Measurements from ENCODE around the gene CDK1. TPM values are rescaled to one million over a fixed set of nuclear protein-coding genes. Genes with fewer than 3 reads are reported as not detected.
A peak's percentile ranks its signal among the peaks of the same experiment; 100 is the strongest.

The CDK1 gene
- total RNA-seq, 1 experiment from 2014 or later: 78.9 TPM

DNA sequence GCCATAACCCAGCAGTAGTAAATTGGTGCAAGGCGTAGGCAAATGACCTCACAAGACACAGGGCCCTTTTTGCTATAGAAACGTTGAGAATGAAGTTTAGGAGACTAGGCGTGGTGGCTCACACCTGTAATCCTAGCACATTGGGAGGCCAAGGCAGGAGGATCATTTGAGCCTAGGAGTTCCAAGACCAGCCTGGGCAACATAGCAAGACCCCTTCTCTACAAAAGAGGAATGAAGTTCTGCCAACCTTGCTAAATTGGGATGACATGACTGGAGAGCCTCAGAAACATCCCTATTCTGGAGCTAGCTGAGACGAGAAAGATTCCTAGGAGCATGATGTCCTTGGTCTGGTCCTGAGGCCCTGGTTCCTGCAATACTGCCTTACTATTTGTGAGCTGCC, 20.6 kb downstream of the CDK1 start:
- H2BK20ac ChIP-seq (ENCODE audit: low read depth, low read length, poor library complexity, severe bottlenecking): no peak overlapping the region
- no peak overlapping the region for H3K14ac ChIP-seq (ENCODE audit: insufficient read depth, low read length)
- Mint-ChIP-seq H3K4me3 (no peak overlapping the region), H3K9me3 (no peaks in the 10 kb centered on the region), H3K27ac (peak overlapping the region in 1 of 3 experiments; percentile 64; a peak in 1 of 7 replicates), H3K27me3 (ENCODE audit: low read depth) (no peaks in the 10 kb centered on the region), H3K36me3 (ENCODE audit: insufficient read depth in 1 of 3, low read depth in 3 of 3) (peaks cover 20 to 32% (median 24%) of the 10 kb centered on the region in 3 experiments), H3K4me1 (peaks cover 2 to 15% of the 10 kb centered on the region in 2 experiments)
- no peak overlapping the region for H3K18ac ChIP-seq (ENCODE audit: insufficient read length, low read depth, low read length)
- H3K4me2 ChIP-seq (ENCODE audit: insufficient read depth, insufficient read length, low read length): no peak overlapping the region
- H3K79me1 ChIP-seq (ENCODE audit: insufficient read depth, low read depth, low read length, poor library complexity, severe bottlenecking): no peaks in the 10 kb centered on the region
- DNase-seq: no peak
- no peaks in the 10 kb centered on the region for H3K23me2 ChIP-seq (ENCODE audit: insufficient read length, low read depth, low read length, poor library complexity, severe bottlenecking)
- WGBS (ENCODE audit: extremely low coverage, insufficient read length, low lambda C conversion rate): no CpG with 5 or more reads among the region's 4 CpGs
- H3T11ph ChIP-seq (ENCODE audit: low read length): no peak overlapping the region
- no peak overlapping the region for H3K9ac ChIP-seq (ENCODE audit: extremely low read depth, insufficient read length, low read length)
- H3K27ac ChIP-seq (ENCODE audit: insufficient read length, low read depth, low read length): no peak overlapping the region
- no peaks in the 10 kb centered on the region for H3K27me3 ChIP-seq (ENCODE audit: insufficient read depth, low read length)
- no peak overlapping the region for H4K8ac ChIP-seq (replicated peaks; ENCODE audit: insufficient read length, low read depth, low read length)
- H4K20me1 ChIP-seq (ENCODE audit: control insufficient read depth, insufficient read depth, insufficient read length): no peaks in the 10 kb centered on the region
- TF ChIP-seq CTCF (conservative IDR thresholded peaks at IDR 0.05): no peak
- no peaks in the 10 kb centered on the region for H3K79me2 ChIP-seq (ENCODE audit: insufficient read depth, low read length)
- no peak overlapping the region for H2AFZ ChIP-seq (ENCODE audit: low read length)
- no peak overlapping the region for H2BK15ac ChIP-seq (ENCODE audit: low read depth, low read length)
- no peak overlapping the region for H4K5ac ChIP-seq (ENCODE audit: insufficient read length, low read depth, low read length)
- H2BK120ac ChIP-seq (ENCODE audit: low read depth, low read length, poor library complexity, severe bottlenecking): no peak overlapping the region
- H4K91ac ChIP-seq (ENCODE audit: insufficient read length, low read depth, low read length): no peak overlapping the region
- H2BK12ac ChIP-seq (ENCODE audit: insufficient read length, low read depth, low read length): no peak overlapping the region
- H3K23ac ChIP-seq (ENCODE audit: insufficient read length, low read depth, low read length): no peak overlapping the region
- H3K4ac ChIP-seq (ENCODE audit: low read depth, low read length): no peak overlapping the region
- H2AK5ac ChIP-seq (ENCODE audit: insufficient read length, low read length): no peak overlapping the region
- H2BK5ac ChIP-seq (ENCODE audit: insufficient read length, low read length): no peak overlapping the region
- H3K56ac ChIP-seq (ENCODE audit: insufficient read length, low read depth, low read length): no peak overlapping the region
- no peaks in the 10 kb centered on the region for H3K9me3 ChIP-seq (ENCODE audit: control insufficient read depth, low read depth, low read length)
- H3K4me1 ChIP-seq (ENCODE audit: insufficient read depth, low read length): no peaks in the 10 kb centered on the region
